Chondrocyte (in vitro differentiated cells): ENCODE data around the gene SAMSN1. TPM values are rescaled to one million over a fixed set of nuclear protein-coding genes. Genes with fewer than 3 reads are reported as not detected.

ENCODE experiments used
- DNase-seq: peaks from one replicate; pipeline ENCODE4 v3.0.0; 2021; ENCODE audit warnings: mixed read lengths, low spot score
- H3K27ac Mint-ChIP-seq: one replicate; pipeline ENCODE4 v1.8.0; 2021; ENCODE audit warnings: mild to moderate bottlenecking, moderate library complexity, mixed read lengths; ENCODE audit not compliant: unreplicated experiment
- H3K27me3 Mint-ChIP-seq: 2 replicates; pipeline ENCODE4 v1.8.0; 2021; ENCODE audit warnings: low read depth, mixed read lengths
- H3K36me3 Mint-ChIP-seq: 2 replicates; pipeline ENCODE4 v1.8.0; 2021; ENCODE audit warnings: low read depth, mixed read lengths
- H3K4me1 Mint-ChIP-seq: 2 replicates; pipeline ENCODE4 v1.8.0; 2021; ENCODE audit warnings: low read depth, mild to moderate bottlenecking, mixed read lengths
- H3K4me3 Mint-ChIP-seq: one replicate; pipeline ENCODE4 v1.8.0; 2021; ENCODE audit warnings: mild to moderate bottlenecking, moderate library complexity, mixed read lengths; ENCODE audit not compliant: unreplicated experiment
- H3K9me3 Mint-ChIP-seq: 2 replicates; pipeline ENCODE4 v1.8.0; 2021; ENCODE audit warnings: low read depth, mixed read lengths
- CTCF ChIP-seq: fragments of 200-600 bp; sonication (generic); IDR thresholded peaks from 2 replicates; pipeline ENCODE4 v1.5.0; 2021; ENCODE audit warnings: antibody characterized with exemption, mild to moderate bottlenecking, moderate library complexity
- total RNA-seq: library from RNA; stranded (reverse); gene quantifications from 3 replicates; pipeline ENCODE4 v1.2.1, GENCODE V29; 2021

SAMSN1 gene
- total RNA-seq, 1 donor from 2014 or later, result not detected

- Mint-ChIP-seq H3K36me3 (no peaks in the 10 kb centered on the region), H3K9me3 (peaks cover 16% of the 10 kb centered on the region), H3K4me1 (no peaks in the 10 kb centered on the region), H3K4me3 (no peak overlapping the region), H3K27me3 (no peaks in the 10 kb centered on the region), H3K27ac (no peak overlapping the region)
- DNase-seq, result no peak
- no peak for TF ChIP-seq CTCF
Measured at GRCh38 chr21:14557413-14557812, 11.3 kb upstream of the SAMSN1 start.

DNA sequence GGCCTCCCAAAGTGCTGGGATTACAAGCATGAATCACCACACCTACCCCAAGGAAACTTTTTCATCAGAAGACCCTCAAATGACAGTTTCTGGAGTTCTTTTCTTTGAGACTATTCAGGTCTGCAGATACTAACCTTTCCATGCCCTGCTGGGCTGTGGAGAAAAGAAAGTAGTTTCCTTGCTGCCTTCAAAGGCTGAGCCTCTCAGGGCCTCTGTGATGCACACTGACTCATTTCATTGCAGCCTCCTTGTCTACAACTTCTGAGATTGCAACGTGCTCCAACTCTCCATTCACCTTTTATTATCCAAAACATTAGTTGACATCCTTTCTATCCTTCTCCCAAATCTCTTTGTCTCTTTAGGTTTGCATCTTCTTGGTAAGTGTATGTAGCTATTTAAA is 8.8 kb upstream of the SAMSN1 start:
- no peak overlapping the region for H3K4me3 Mint-ChIP-seq
- H3K9me3 Mint-ChIP-seq, result peaks cover 3% of the 10 kb centered on the region
- no peaks in the 10 kb centered on the region for H3K27me3 Mint-ChIP-seq
- H3K36me3 Mint-ChIP-seq, result no peaks in the 10 kb centered on the region
- H3K27ac Mint-ChIP-seq, result no peak overlapping the region
- DNase-seq, result no peak
- H3K4me1 Mint-ChIP-seq, result no peaks in the 10 kb centered on the region
- TF ChIP-seq CTCF, result no peak

GRCh38 chr21:14553422-14553821 is 7.3 kb upstream of the SAMSN1 start:
- Mint-ChIP-seq H3K4me1 (no peaks in the 10 kb centered on the region), H3K36me3 (no peaks in the 10 kb centered on the region), H3K4me3 (no peak overlapping the region), H3K27me3 (no peaks in the 10 kb centered on the region), H3K27ac (no peak overlapping the region), H3K9me3 (no peaks in the 10 kb centered on the region)
- TF ChIP-seq CTCF, result no peak
- no peak for DNase-seq

GRCh38 chr21:14551741-14552140 is 5.6 kb upstream of the SAMSN1 start:
- DNase-seq, result no peak
- no peak overlapping the region for H3K27ac Mint-ChIP-seq
- no peak for TF ChIP-seq CTCF
- no peaks in the 10 kb centered on the region for H3K4me1 Mint-ChIP-seq
- no peak overlapping the region for H3K4me3 Mint-ChIP-seq
- no peaks in the 10 kb centered on the region for H3K27me3 Mint-ChIP-seq
- no peaks in the 10 kb centered on the region for H3K9me3 Mint-ChIP-seq
- H3K36me3 Mint-ChIP-seq, result no peaks in the 10 kb centered on the region

DNA sequence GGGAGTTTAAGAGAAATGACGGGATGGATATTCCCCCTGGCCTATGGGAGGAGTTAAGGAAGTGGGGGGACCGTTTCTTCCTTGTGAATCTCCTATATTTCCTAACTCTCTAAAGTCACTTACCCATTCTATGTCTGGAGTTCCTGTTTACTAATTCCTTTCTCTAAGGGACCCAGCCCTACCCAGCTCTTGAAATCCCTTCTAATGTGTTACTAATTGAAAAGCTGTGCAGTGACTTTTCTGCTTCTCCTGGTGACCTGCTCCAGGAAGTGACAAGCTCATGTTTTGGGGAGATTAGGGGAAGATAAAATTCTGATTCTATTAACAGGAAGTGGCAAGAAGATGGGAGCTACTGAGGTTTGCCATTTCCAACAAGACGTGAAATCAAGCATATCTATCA is 4.0 kb upstream of the SAMSN1 start:
- DNase-seq, result no peak
- no peaks in the 10 kb centered on the region for H3K36me3 Mint-ChIP-seq
- no peaks in the 10 kb centered on the region for H3K9me3 Mint-ChIP-seq
- no peak overlapping the region for H3K27ac Mint-ChIP-seq
- H3K4me1 Mint-ChIP-seq, result no peaks in the 10 kb centered on the region
- no peak for TF ChIP-seq CTCF
- no peak overlapping the region for H3K4me3 Mint-ChIP-seq
- H3K27me3 Mint-ChIP-seq, result no peaks in the 10 kb centered on the region
